IPS-18a (cell line): ENCODE measurements around the gene F11R.
"Not testable (repeated sequence)": the region's sequence is repeated elsewhere in the genome, so short reads cannot be mapped to it uniquely, and the experiment has no call there.

Experiments used
- H3K27ac ChIP-seq: one replicate; pipeline ENCODE4 v1.5.1; 2013; ENCODE audit warnings: low read length
- H3K27me3 ChIP-seq: one replicate; pipeline ENCODE4 v1.6.1; 2013; ENCODE audit warnings: mild to moderate bottlenecking, low read length; ENCODE audit not compliant: control insufficient read depth, insufficient read depth
- H3K36me3 ChIP-seq: one replicate; pipeline ENCODE4 v1.6.1; 2013; ENCODE audit warnings: low read depth, low read length; ENCODE audit not compliant: control insufficient read depth
- H3K4me1 ChIP-seq: one replicate; pipeline ENCODE4 v1.6.1; 2013; ENCODE audit warnings: low read depth, low read length; ENCODE audit not compliant: control insufficient read depth
- H3K4me3 ChIP-seq: one replicate; pipeline ENCODE4 v1.5.1; 2013; ENCODE audit warnings: low read length
- H3K9ac ChIP-seq: one replicate; pipeline ENCODE4 v1.6.1; 2013; ENCODE audit warnings: mild to moderate bottlenecking, low read length, moderate library complexity
- H3K9me3 ChIP-seq: one replicate; pipeline ENCODE4 v1.6.1; 2013; ENCODE audit warnings: low read depth, low read length; ENCODE audit not compliant: control insufficient read depth

F11R gene

DNA sequence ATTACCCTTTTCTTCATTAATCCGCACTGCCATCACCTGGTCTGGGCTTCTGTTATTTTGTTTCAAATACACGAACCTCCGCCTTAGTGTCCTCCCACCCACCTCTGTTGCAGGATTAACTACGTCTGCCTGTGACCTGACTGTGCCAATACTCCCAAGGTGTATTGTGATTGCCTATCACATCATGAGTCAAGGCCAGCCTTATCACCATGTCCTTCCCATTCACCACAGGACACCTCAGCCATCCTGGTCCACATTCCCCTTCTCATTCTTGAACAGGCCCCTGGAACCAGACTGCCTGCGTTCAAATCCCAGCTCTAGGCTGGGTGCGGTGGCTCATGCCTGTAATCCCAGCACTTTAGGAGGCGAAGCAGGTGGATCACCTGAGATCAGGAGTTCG is 14.4 kb downstream of the F11R start:
- Histone ChIP-seq H3K9ac (no peak overlapping the region), H3K27ac (no peak overlapping the region), H3K27me3 (no peaks in the 10 kb centered on the region), H3K4me3 (no peak overlapping the region), H3K36me3 (peaks cover 8% of the 10 kb centered on the region), H3K9me3 (no peaks in the 10 kb centered on the region), H3K4me1 (no peaks in the 10 kb centered on the region)

DNA sequence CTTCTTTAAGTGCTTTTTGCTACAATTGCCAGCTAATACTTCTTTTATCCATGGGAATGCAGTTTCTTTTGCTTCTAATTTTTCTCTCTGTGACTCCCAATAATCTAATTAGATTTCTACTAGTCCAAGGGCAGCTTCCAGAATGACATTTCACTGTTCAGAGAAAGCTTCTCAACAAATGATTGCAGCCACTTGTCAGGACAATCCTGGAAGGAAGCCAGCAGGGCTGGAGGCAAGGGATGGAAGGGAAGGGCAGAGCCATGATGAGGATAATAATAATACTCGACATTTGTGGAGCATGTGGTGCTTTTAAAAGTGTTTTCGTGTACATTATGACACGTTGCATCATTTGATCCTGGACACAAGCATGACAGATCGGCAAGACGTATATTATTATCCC is 19.4 kb downstream of the F11R start:
- Histone ChIP-seq H3K27me3 (no peaks in the 10 kb centered on the region), H3K36me3 (peaks cover 49% of the 10 kb centered on the region), H3K4me3 (no peak overlapping the region), H3K9ac (no peak overlapping the region), H3K27ac (no peak overlapping the region), H3K9me3 (no peaks in the 10 kb centered on the region), H3K4me1 (no peaks in the 10 kb centered on the region)

DNA sequence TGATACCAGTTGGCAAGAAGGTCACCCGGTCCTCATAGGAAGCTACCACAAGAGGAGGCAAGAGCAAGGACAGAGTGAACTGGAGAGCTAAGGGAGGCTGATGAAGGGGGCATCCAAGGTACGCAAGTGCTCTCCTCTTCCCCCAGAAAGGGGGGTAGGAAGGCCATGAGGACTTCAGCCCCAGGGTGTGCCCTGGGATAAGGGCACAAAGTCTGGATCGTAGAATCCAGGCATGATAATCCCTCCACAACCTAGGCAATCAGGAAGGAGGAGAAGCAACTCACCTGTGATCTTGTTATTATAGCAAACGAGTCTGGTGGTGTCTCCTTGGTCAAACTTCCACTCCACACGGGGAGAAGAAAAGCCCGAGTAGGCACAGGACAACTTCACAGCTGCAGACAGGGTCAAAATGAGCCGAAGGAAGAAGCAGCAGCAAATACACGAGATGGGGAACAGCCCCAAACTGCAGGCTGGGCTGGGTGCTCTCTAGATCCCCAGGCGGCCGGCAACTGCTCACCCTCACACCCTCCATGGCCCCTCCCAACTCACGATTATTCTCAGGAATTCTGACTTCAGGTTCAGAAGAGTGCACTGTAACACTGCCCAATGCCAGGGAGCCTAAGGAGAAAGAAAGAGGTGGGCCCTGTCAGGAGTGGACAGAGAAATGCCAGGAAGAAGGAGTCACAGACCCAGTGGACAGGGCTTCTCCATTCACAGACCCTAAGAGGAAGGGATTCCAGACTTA is 20.0 kb downstream of the F11R start:
- H3K9me3 ChIP-seq, result no peaks in the 10 kb centered on the region
- no peak overlapping the region for H3K27ac ChIP-seq
- no peaks in the 10 kb centered on the region for H3K4me1 ChIP-seq
- H3K4me3 ChIP-seq, result no peak overlapping the region
- peaks cover 49% of the 10 kb centered on the region for H3K36me3 ChIP-seq
- no peaks in the 10 kb centered on the region for H3K27me3 ChIP-seq
- no peak overlapping the region for H3K9ac ChIP-seq

DNA sequence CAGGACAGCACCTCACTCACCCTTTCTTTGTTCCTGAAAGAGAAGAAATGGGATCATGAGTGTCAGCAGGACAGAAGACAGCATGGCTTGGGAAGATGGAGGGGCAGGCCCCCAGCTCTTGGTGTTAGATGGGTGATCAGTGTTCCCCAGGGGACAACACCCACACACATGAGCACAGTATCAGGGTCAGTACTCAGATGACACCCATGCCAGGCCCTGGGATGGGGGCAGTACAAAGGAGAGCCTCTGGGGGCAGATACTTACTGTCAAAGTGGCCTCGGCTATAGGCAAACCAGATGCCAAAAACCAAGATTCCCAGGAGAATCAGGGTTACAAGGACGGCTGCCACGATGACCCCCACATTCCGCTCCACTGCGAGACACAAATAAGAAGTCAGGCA is 21.6 kb downstream of the F11R start:
- no peak overlapping the region for H3K9ac ChIP-seq
- no peaks in the 10 kb centered on the region for H3K9me3 ChIP-seq
- no peaks in the 10 kb centered on the region for H3K27me3 ChIP-seq
- no peak overlapping the region for H3K4me3 ChIP-seq
- H3K4me1 ChIP-seq, result no peaks in the 10 kb centered on the region
- H3K36me3 ChIP-seq, result peaks cover 49% of the 10 kb centered on the region
- H3K27ac ChIP-seq, result no peak overlapping the region

DNA sequence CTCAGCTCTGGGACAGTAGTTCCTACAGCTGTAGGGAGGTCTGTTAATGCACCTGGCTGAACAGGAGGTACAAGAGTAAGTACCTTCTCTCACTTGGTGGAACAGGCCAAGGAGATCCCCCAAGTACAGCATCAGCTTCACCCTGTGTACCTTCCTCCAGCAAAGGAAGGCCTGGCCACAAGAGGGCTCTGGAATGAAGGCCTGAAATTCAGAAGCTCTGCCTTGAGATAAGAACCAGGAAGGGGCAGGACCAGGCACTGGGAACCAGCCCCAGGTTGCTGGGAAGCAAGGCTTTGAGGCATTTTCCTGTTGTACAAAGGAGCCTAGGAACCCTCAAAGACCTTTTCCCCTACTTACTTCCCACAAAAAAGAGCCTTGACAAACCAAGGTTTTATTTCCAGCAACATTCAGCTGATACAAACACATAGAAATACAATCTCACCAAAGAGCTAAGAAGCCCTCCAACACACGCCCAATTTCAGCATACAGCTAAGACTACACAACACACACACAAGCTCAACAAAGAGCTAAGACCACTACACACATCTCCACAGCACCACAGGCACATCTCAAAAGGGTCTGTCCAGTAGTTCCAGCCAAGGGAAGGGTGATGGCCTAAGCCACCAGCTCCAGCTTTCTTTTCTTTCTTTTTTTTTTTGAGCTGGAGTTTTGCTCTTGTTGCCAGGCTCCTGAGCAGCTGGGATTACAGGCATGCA is 23.5 kb downstream of the F11R start:
- Histone ChIP-seq H3K27me3 (no peaks in the 10 kb centered on the region), H3K9me3 (no peaks in the 10 kb centered on the region), H3K4me1 (no peaks in the 10 kb centered on the region), H3K4me3 (no peak overlapping the region), H3K27ac (no peak overlapping the region), H3K36me3 (peaks cover 48% of the 10 kb centered on the region), H3K9ac (no peak overlapping the region)

DNA sequence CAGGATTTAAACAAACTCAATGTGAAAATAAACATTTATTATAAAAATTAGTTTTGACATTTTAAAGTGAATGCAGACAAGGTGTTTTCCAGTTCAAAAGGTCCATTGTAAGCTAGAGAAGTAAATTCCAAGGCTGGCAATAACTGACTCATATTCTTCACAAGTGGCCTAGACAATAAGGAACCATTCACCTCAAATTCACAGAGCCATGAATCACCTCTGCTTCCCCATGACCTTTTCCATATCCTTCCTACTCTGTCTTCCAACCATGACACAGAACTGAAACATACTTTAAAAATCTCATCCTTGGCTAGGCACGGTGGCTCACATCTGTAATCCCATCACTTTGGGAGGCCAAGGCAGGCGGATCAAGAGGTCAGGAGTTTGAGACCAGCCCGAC is 24.8 kb downstream of the F11R start:
- no peaks in the 10 kb centered on the region for H3K9me3 ChIP-seq
- H3K4me3 ChIP-seq, result no peak overlapping the region
- H3K4me1 ChIP-seq, result no peaks in the 10 kb centered on the region
- peaks cover 37% of the 10 kb centered on the region for H3K36me3 ChIP-seq
- no peak overlapping the region for H3K9ac ChIP-seq
- H3K27me3 ChIP-seq, result no peaks in the 10 kb centered on the region
- H3K27ac ChIP-seq, result no peak overlapping the region

DNA sequence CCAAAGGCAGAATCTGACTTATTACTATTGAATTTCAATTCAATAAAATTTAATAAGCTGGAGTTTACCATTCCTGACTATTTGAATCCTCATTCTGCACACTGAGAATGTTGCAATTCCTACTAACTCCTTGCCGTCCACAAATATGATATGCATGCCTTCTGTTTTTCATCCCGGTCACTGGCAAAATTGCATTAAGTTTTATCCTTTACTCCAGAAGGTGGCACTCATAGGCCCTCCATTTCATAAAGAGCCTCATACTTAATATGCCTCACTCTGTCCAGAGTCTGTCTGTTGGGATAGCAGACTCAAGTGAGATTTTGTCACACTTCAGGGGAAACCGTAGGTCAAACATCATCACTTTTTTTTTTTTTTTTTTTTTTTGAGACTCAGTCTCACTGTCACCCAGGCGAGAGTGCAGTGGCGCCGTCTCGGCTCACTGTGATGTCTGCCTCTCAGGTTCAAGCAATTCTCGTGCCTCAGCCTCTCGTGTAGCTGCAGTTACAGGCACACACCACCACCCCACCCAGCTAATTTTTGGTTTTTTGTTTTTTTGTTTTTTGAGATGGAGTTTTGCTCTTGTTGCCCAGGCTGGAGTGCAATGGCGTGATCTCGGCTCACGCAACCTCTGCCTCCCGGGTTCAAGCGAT is 27.3 kb downstream of the F11R start:
- H3K36me3 ChIP-seq, result peaks cover 12% of the 10 kb centered on the region
- H3K27ac ChIP-seq, result no peak overlapping the region
- H3K27me3 ChIP-seq, result no peaks in the 10 kb centered on the region
- no peak overlapping the region for H3K4me3 ChIP-seq
- peaks cover 3% of the 10 kb centered on the region for H3K4me1 ChIP-seq
- H3K9me3 ChIP-seq, result no peaks in the 10 kb centered on the region
- H3K9ac ChIP-seq, result no peak overlapping the region

DNA sequence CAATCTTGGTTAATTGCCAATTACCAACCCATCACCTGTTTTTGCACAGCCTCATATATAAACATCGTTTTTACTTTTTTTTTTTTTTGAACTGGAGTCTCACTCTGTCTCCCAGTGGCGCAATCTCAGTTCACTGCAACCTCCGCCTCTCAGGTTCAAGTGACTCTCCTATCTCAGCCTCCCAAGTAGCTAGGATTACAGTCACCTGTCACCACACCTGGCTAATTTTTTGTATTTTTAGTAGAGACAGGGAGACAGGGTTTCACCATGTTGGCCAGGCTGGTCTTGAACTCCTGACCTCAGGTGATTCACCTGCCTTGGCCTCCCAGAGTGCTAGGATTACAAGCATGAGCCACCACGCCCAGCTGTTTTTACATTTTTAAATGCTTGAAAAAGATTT is 28.9 kb downstream of the F11R start:
- not testable (repeated sequence) for H3K27ac ChIP-seq, H3K36me3 ChIP-seq, H3K9me3 ChIP-seq, H3K4me3 ChIP-seq, H3K27me3 ChIP-seq, H3K9ac ChIP-seq
- H3K4me1 ChIP-seq, result peaks cover 18% of the 10 kb centered on the region

DNA sequence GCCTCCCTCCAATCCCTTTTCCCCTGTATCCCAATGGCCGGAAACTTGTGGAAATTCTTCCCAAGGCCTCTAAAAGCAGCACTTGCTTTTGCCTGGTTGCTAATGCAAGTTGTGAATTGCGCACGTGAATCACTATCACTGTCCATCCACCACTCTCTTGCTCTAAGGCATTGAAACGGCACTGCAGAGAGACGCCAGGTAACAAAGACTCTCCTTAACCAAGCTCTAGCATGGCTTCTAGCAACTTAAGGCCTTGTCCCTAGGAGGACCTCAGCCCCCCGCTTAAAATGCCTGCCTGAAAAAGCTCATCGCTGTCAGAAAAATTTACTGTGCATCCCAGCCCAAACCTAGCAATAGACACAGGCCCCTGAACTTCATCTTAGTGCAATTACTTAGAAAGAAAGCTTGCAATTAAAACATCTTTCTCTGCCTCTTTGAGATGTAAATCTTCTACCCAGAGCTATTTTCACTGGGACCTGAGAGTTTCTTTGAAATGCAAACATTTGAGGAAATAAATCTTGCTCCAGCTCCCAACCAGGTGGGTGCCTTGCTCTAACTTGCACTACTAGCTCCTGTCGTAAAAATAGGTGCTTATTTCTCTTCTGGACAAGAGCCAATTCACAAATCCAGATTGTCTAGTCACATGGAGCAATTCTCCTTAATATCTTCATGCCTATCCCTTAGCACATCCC is 33.4 kb downstream of the F11R start:
- H3K9me3 ChIP-seq, result no peaks in the 10 kb centered on the region
- H3K27me3 ChIP-seq, result no peaks in the 10 kb centered on the region
- H3K4me1 ChIP-seq, result peaks cover 32% of the 10 kb centered on the region
- H3K36me3 ChIP-seq, result no peaks in the 10 kb centered on the region
- peak overlapping the region; percentile 70 for H3K27ac ChIP-seq
- H3K9ac ChIP-seq, result peak overlapping the region; percentile 19
- peak overlapping the region; percentile 27 for H3K4me3 ChIP-seq

DNA sequence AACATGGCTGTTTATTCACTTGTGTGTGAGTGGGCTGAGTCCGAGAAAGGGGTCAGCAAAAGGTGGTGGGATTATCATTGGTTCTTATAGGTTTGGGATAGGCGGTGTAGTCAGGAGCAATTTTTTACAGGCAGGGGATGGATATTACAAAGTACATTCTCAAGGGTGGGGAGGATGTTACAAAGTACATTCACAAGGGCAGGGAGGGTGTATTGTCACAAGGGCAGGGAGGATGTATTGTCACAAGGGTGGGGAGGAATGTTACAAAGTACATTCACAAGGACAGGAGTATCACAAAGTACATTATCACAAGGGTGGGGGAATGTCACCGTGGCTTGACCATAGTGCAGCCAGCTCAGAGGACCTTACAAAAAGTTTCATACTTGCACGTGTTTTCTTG is 35.2 kb downstream of the F11R start:
- no peak overlapping the region for H3K27ac ChIP-seq
- H3K9ac ChIP-seq, result no peak overlapping the region
- H3K36me3 ChIP-seq, result no peaks in the 10 kb centered on the region
- peaks cover 3% of the 10 kb centered on the region for H3K27me3 ChIP-seq
- H3K4me1 ChIP-seq, result peaks cover 39% of the 10 kb centered on the region
- no peak overlapping the region for H3K4me3 ChIP-seq
- no peaks in the 10 kb centered on the region for H3K9me3 ChIP-seq

DNA sequence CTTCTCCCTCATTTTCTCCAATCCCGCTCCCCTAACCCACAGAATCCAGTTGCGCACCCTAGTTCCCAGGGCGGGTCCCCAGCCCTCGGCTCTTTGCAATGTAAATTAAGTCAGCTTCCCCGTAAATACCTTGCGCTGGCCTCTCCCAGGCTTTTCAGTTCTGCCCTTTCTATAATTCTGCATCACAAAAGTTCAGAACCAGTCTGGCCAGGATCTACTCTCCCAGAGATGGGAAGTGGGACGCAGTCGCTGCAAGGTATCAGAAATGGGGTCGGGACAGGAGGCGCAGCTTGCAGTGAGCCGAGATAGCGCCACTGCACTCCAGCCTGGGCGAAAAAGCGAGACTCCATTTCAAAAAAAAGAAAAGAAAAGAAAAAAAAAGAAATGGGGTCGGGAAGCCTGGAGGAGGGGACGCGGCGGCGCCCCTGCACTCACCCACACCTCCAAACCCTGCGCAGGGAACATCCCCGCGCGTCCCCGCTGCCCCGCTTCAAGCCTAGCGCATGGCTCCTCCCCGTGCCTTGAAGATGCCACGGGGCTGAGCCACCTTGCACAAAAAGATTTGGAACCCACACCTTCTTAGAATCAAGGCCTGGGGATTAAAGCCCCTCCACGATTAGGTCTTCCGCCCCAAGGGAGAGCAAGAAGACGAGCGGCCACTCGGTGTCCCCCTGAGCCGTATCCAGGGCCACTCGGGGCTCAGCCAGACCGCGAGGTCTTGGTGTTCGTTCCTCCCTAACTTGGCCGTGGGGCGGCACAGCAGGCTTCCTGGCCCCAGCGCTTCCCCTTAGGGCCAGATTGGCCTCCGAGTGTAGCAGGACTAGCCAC is 39.2 kb downstream of the F11R start:
- Histone ChIP-seq H3K4me3 (peak overlapping the region; percentile 52), H3K9me3 (no peaks in the 10 kb centered on the region), H3K27me3 (peaks cover 4% of the 10 kb centered on the region), H3K36me3 (no peaks in the 10 kb centered on the region), H3K27ac (peak overlapping the region; percentile 52), H3K9ac (peak overlapping the region; percentile 47), H3K4me1 (peaks cover 22% of the 10 kb centered on the region)
